MM.1S (cell line): Measurements from ENCODE around the gene FREM1.

ENCODE experiments used
- DNase-seq: peaks from one replicate; pipeline ENCODE4 v3.0.0-alpha.2; 2015
- H2AFZ ChIP-seq: fragments of 300-600 bp; sonication (generic); 2 replicates; pipeline ENCODE4 v1.6.0; 2016; ENCODE audit warnings: antibody characterized with exemption, low read length
- H3F3A ChIP-seq: fragments of 300-600 bp; sonication (generic); 2 replicates; pipeline ENCODE4 v1.6.1; 2016; ENCODE audit warnings: mild to moderate bottlenecking, antibody characterized with exemption, low read length, moderate library complexity, mixed read lengths; ENCODE audit not compliant: insufficient read depth
- H3K27ac ChIP-seq: fragments of 300-600 bp; sonication (generic); 2 replicates; pipeline ENCODE4 v1.5.1; 2016; ENCODE audit warnings: mild to moderate bottlenecking, low read length
- H3K27me3 ChIP-seq: fragments of 300-600 bp; sonication (generic); replicated peaks from 2 replicates; pipeline ENCODE4 v1.6.0; 2016; ENCODE audit warnings: low read length; ENCODE audit not compliant: insufficient read depth
- H3K36me3 ChIP-seq: fragments of 300-600 bp; sonication (generic); replicated peaks from 2 replicates; pipeline ENCODE4 v1.6.1; 2016; ENCODE audit warnings: mild to moderate bottlenecking, low read length, mixed read lengths; ENCODE audit not compliant: insufficient read depth
- H3K4me1 ChIP-seq: fragments of 300-600 bp; sonication (generic); 2 replicates; pipeline ENCODE4 v1.6.1; 2016; ENCODE audit warnings: low read length, mixed read lengths
- H3K4me2 ChIP-seq: fragments of 300-600 bp; sonication (generic); 2 replicates; pipeline ENCODE4 v1.6.0; 2016; ENCODE audit warnings: low read depth, low read length
- H3K4me3 ChIP-seq: fragments of 300-600 bp; sonication (generic); 2 replicates; pipeline ENCODE4 v1.5.1; 2016; ENCODE audit warnings: low read length, mixed read lengths
- H3K79me2 ChIP-seq: fragments of 300-600 bp; sonication (generic); 2 replicates; pipeline ENCODE4 v1.6.1; 2016; ENCODE audit warnings: mixed run types, low read length, mixed read lengths
- H3K9ac ChIP-seq: fragments of 300-600 bp; sonication (generic); 2 replicates; pipeline ENCODE4 v1.6.1; 2016; ENCODE audit warnings: low read length, mixed read lengths
- H3K9me2 ChIP-seq: fragments of 300-600 bp; sonication (generic); replicated peaks from 2 replicates; pipeline ENCODE4 v1.6.1; 2016; ENCODE audit warnings: mild to moderate bottlenecking, low read length, mixed read lengths; ENCODE audit not compliant: insufficient read depth
- H3K9me3 ChIP-seq: fragments of 300-600 bp; sonication (generic); replicated peaks from 2 replicates; pipeline ENCODE4 v1.6.1; 2016; ENCODE audit warnings: mild to moderate bottlenecking, low read length, mixed read lengths; ENCODE audit not compliant: insufficient read depth
- H4K20me1 ChIP-seq: fragments of 300-600 bp; sonication (generic); 2 replicates; pipeline ENCODE4 v1.6.1; 2016; ENCODE audit warnings: mild to moderate bottlenecking, low read length, moderate library complexity, mixed read lengths; ENCODE audit not compliant: insufficient read depth
- CTCF ChIP-seq: fragments of 300-600 bp; sonication (generic); IDR thresholded peaks from 2 replicates; pipeline ENCODE4 v1.5.1; 2016; ENCODE audit warnings: antibody characterized with exemption, low read length, mixed read lengths
- EZH2 ChIP-seq: fragments of 300-600 bp; sonication (generic); optimal IDR thresholded peaks from 2 replicates; pipeline ENCODE3; 2017; ENCODE audit warnings: low read depth, mild to moderate bottlenecking, antibody characterized with exemption, low read length, mixed read lengths
- EZH2phosphoT487 ChIP-seq: fragments of 300-600 bp; sonication (generic); IDR thresholded peaks from 2 replicates; pipeline ENCODE4 v1.6.1; 2018; ENCODE audit warnings: antibody characterized with exemption, low read length

Gene FREM1

GRCh38 chr9:14756291-14756690, 153.9 kb downstream of the FREM1 start:
- Histone ChIP-seq H3K9me2 (no peaks in the 10 kb centered on the region), H3K79me2 (no peaks in the 10 kb centered on the region), H3K9me3 (no peaks in the 10 kb centered on the region), H2AFZ (no peak overlapping the region), H3F3A (no peaks in the 10 kb centered on the region), H4K20me1 (no peaks in the 10 kb centered on the region), H3K27ac (no peak overlapping the region), H3K9ac (no peak overlapping the region), H3K4me1 (no peaks in the 10 kb centered on the region), H3K4me3 (no peak overlapping the region), H3K4me2 (no peak overlapping the region), H3K36me3 (no peaks in the 10 kb centered on the region), H3K27me3 (no peaks in the 10 kb centered on the region)
- no peak for DNase-seq
- TF ChIP-seq CTCF (no peak), EZH2 (no peak), EZH2phosphoT487 (no peak)

GRCh38 chr9:14752871-14753270, 157.4 kb downstream of the FREM1 start:
- Histone ChIP-seq H3K9me2 (no peaks in the 10 kb centered on the region), H3K36me3 (no peaks in the 10 kb centered on the region), H3K4me2 (peak overlapping the region; percentile 32; the same call in 1 of the 2 replicates), H3K9me3 (no peaks in the 10 kb centered on the region), H3K4me3 (no peak overlapping the region), H3F3A (no peaks in the 10 kb centered on the region), H3K9ac (no peak overlapping the region), H3K4me1 (no peaks in the 10 kb centered on the region), H3K79me2 (no peaks in the 10 kb centered on the region), H4K20me1 (no peaks in the 10 kb centered on the region), H3K27ac (peak overlapping the region; percentile 27; the same call in 1 of the 2 replicates), H2AFZ (no peak overlapping the region), H3K27me3 (no peaks in the 10 kb centered on the region)
- DNase-seq, result peak; percentile 39
- no peak for TF ChIP-seq EZH2
- no peak for TF ChIP-seq CTCF
- no peak for TF ChIP-seq EZH2phosphoT487

DNA sequence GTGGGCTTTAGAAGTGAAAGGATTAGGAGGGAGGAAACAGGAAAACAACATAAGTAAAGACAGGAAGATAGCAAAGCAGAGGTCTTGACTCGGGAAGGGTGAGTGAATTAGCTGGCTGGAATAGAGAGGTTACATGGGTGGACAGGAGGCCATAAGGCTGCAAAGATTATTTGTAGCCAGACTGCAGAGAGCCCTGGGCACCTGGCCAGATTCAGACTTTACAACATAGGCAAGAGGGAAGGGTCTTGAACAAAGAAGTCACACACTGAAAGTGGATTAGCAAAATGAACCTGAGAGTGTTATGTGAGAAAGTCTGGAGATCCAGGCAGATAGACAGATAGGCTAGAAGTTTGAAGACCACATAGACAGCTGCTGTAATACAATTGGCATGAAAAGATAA, 158.0 kb downstream of the FREM1 start:
- no peaks in the 10 kb centered on the region for H3K27me3 ChIP-seq
- peak overlapping the region; percentile 32; the same call in 1 of the 2 replicates for H3K4me2 ChIP-seq
- no peak overlapping the region for H3K4me3 ChIP-seq
- no peaks in the 10 kb centered on the region for H3K9me3 ChIP-seq
- H2AFZ ChIP-seq, result no peak overlapping the region
- peak overlapping the region; percentile 27; the same call in 1 of the 2 replicates for H3K27ac ChIP-seq
- no peaks in the 10 kb centered on the region for H4K20me1 ChIP-seq
- TF ChIP-seq EZH2phosphoT487, result no peak
- TF ChIP-seq CTCF, result no peak
- no peak for TF ChIP-seq EZH2
- H3K36me3 ChIP-seq, result no peaks in the 10 kb centered on the region
- H3F3A ChIP-seq, result no peaks in the 10 kb centered on the region
- H3K4me1 ChIP-seq, result no peaks in the 10 kb centered on the region
- no peak for DNase-seq
- no peaks in the 10 kb centered on the region for H3K9me2 ChIP-seq
- no peak overlapping the region for H3K9ac ChIP-seq
- no peaks in the 10 kb centered on the region for H3K79me2 ChIP-seq
